ENCODE results near the gene PRDM7. TPM values are rescaled to one million over a fixed set of nuclear protein-coding genes. Genes with fewer than 3 reads are reported as not detected.

Gene PRDM7
- total and polyA plus RNA-seq, 2 experiments from 2014 or later = not detected

GRCh38 chr16:90026135-90026534 lies 51.0 kb downstream of the PRDM7 start:
- no peak for TF ChIP-seq CTCF (IDR thresholded peaks at IDR 0.05; ENCODE audit: low read depth, low read length)
- Histone ChIP-seq H3K27me3 (no peaks in the 10 kb centered on the region), H3K4me3 (no peak overlapping the region), H3K4me1 (ENCODE audit: low read depth) (peaks cover under 1% of the 10 kb centered on the region), H3K9me3 (ENCODE audit: low read depth) (no peaks in the 10 kb centered on the region), H3K36me3 (no peaks in the 10 kb centered on the region), H3K27ac (no peak overlapping the region)
- no peak for DNase-seq (ENCODE audit: low read depth in 1 of 2, low spot score in 1 of 2)

GRCh38 chr16:90023078-90023447 lies 54.1 kb downstream of the PRDM7 start:
- Histone ChIP-seq H3K27me3 (peaks cover 12% of the 10 kb centered on the region), H3K9me3 (ENCODE audit: low read depth) (no peaks in the 10 kb centered on the region), H3K4me1 (ENCODE audit: low read depth) (peaks cover 11% of the 10 kb centered on the region), H3K36me3 (no peaks in the 10 kb centered on the region), H3K4me3 (no peak overlapping the region), H3K27ac (no peak overlapping the region)
- TF ChIP-seq CTCF (IDR thresholded peaks at IDR 0.05; ENCODE audit: low read depth, low read length) = no peak
- DNase-seq (ENCODE audit: low read depth in 1 of 2, low spot score in 1 of 2) = no peak

GRCh38 chr16:90022209-90023077 lies 54.7 kb downstream of the PRDM7 start:
- no peak overlapping the region for H3K27ac ChIP-seq
- H3K27me3 ChIP-seq = peaks cover 18% of the 10 kb centered on the region
- peaks cover 11% of the 10 kb centered on the region for H3K4me1 ChIP-seq (ENCODE audit: low read depth)
- no peak overlapping the region for H3K4me3 ChIP-seq
- no peaks in the 10 kb centered on the region for H3K36me3 ChIP-seq
- TF ChIP-seq CTCF (IDR thresholded peaks at IDR 0.05; ENCODE audit: low read depth, low read length) = no peak
- H3K9me3 ChIP-seq (ENCODE audit: low read depth) = no peaks in the 10 kb centered on the region
- peak in 1 of 2 donors; percentile 91 for DNase-seq (ENCODE audit: low read depth in 1 of 2, low spot score in 1 of 2)

GRCh38 chr16:90020838-90021382 lies 56.2 kb downstream of the PRDM7 start:
- H3K4me1 ChIP-seq (ENCODE audit: low read depth) = peaks cover 11% of the 10 kb centered on the region
- H3K36me3 ChIP-seq = no peaks in the 10 kb centered on the region
- no peak overlapping the region for H3K4me3 ChIP-seq
- peaks cover 33% of the 10 kb centered on the region for H3K27me3 ChIP-seq
- no peak overlapping the region for H3K27ac ChIP-seq
- no peaks in the 10 kb centered on the region for H3K9me3 ChIP-seq (ENCODE audit: low read depth)
- no peak for TF ChIP-seq CTCF (IDR thresholded peaks at IDR 0.05; ENCODE audit: low read depth, low read length)
- peak in 1 of 2 donors; percentile 38 for DNase-seq (ENCODE audit: low read depth in 1 of 2, low spot score in 1 of 2)

- peaks cover 11% of the 10 kb centered on the region for H3K4me1 ChIP-seq (ENCODE audit: low read depth)
- no peaks in the 10 kb centered on the region for H3K9me3 ChIP-seq (ENCODE audit: low read depth)
- no peak overlapping the region for H3K27ac ChIP-seq
- TF ChIP-seq CTCF (IDR thresholded peaks at IDR 0.05; ENCODE audit: low read depth, low read length) = no peak
- peaks cover 38% of the 10 kb centered on the region for H3K27me3 ChIP-seq
- no peak for DNase-seq (ENCODE audit: low read depth in 1 of 2, low spot score in 1 of 2)
- no peak overlapping the region for H3K4me3 ChIP-seq
- no peaks in the 10 kb centered on the region for H3K36me3 ChIP-seq
Measured at GRCh38 chr16:90020260-90020837, 56.8 kb downstream of the PRDM7 start.

Data from cardiac muscle cell (in vitro differentiated cells and primary cell).